Measurements from ENCODE around the gene SETD2.

The SETD2 gene

DNA sequence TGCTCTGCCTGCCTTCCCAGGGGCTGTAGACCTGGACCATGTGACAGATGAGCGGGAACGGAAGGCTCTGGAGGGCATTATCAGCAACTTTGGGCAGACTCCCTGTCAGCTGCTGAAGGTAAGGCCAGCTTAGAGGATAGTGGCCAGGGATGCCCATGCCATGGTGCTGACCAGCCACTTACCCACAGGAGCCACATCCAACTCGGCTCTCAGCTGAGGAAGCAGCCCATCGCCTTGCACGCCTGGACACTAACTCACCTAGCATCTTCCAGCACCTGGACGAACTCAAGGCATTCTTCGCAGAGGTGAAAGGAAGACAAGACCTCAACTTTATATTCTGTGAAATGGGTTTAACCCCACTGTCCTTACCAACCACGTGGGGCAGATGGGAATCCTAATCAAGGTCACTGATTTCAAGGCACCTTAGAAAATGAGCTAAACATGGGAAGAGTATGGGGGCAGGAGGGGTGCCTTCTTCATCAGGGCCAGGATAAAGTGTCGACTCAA, 157.7 kb downstream of the SETD2 start:
- Mint-ChIP-seq H3K36me3 (peaks cover 78% of the 10 kb centered on the region), H3K9me3 (no peaks in the 10 kb centered on the region), H3K4me3 (no peak overlapping the region), H3K4me1 (peaks cover 14% of the 10 kb centered on the region), H3K27ac (peak overlapping the region; percentile 84)
- ATAC-seq, result no peak
- no peak for DNase-seq (ENCODE audit: low spot score in 2 of 2)

DNA sequence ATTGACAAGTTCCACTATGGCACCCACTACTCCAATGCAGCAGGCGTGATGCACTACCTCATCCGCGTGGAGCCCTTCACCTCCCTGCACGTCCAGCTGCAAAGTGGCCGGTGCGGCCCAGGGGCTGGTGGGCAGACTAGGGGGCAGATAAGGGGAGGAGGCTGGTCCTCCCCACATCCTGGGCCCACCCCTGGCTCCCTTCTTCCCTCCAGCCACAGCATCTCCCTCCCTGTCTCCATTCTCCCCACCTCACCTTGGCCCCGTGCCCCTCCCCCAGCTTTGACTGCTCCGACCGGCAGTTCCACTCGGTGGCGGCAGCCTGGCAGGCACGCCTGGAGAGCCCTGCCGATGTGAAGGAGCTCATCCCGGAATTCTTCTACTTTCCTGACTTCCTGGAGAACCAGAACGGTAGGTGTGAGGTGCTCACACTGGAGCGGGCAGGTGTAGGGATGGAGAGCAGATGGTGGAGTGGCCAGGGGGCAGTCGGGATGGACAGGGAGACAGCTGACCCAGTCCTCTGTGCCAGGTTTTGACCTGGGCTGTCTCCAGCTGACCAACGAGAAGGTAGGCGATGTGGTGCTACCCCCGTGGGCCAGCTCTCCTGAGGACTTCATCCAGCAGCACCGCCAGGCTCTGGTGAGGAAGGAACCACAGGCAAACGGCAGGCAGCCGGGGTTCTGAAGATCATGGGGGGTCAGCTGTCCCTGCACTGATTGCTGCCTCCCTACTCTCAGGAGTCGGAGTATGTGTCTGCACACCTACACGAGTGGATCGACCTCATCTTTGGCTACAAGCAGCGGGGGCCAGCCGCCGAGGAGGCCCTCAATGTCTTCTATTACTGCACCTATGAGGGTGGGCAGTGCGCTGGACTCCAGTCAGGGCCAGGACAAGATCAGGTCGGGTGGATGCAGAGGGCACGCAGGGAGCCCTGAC, 158.4 kb downstream of the SETD2 start:
- H3K36me3 Mint-ChIP-seq, result peaks cover 80% of the 10 kb centered on the region
- no peak overlapping the region for H3K4me3 Mint-ChIP-seq
- no peaks in the 10 kb centered on the region for H3K9me3 Mint-ChIP-seq
- ATAC-seq, result no peak
- H3K4me1 Mint-ChIP-seq, result peaks cover 14% of the 10 kb centered on the region
- no peak for DNase-seq (ENCODE audit: low spot score in 2 of 2)
- peak overlapping the region; percentile 84 for H3K27ac Mint-ChIP-seq

DNA sequence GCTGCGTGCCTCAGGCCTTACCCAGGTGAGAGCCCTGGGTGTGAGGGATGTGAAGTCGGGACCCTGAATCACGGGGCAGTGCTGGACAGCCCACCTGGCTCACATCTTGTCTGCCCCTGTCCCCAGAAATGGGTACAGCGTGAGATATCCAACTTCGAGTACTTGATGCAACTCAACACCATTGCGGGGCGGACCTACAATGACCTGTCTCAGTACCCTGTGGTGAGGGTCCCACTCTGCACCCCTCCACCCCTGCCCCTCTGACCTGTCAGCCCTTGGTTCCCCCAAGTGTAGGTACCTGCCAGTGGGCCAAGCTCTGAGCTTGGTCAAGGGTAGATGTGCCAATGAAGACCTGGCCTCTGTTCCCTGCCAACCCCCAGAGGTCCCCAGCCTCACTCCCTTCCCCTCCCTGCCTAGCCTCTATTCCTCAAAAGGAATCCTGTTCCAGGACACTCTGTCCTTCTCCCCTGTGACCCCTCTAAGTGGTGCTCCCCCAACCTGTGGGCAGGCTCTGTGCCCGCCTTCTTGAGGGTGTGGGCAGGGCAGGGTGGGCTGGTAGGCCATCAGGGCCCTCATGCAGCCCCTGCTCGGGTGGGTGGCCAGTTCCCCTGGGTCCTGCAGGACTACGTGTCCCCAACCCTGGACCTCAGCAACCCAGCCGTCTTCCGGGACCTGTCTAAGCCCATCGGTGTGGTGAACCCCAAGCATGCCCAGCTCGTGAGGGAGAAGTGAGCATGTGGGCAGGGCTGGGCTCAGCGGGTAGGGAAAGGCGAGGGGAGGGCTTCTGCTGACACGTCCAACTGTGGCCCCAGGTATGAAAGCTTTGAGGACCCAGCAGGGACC, 159.3 kb downstream of the SETD2 start:
- H3K27ac Mint-ChIP-seq, result peak overlapping the region; percentile 84
- ATAC-seq, result no peak
- H3K4me1 Mint-ChIP-seq, result peaks cover 15% of the 10 kb centered on the region
- H3K36me3 Mint-ChIP-seq, result peaks cover 80% of the 10 kb centered on the region
- no peaks in the 10 kb centered on the region for H3K9me3 Mint-ChIP-seq
- no peak for DNase-seq (ENCODE audit: low spot score in 2 of 2)
- no peak overlapping the region for H3K4me3 Mint-ChIP-seq

DNA sequence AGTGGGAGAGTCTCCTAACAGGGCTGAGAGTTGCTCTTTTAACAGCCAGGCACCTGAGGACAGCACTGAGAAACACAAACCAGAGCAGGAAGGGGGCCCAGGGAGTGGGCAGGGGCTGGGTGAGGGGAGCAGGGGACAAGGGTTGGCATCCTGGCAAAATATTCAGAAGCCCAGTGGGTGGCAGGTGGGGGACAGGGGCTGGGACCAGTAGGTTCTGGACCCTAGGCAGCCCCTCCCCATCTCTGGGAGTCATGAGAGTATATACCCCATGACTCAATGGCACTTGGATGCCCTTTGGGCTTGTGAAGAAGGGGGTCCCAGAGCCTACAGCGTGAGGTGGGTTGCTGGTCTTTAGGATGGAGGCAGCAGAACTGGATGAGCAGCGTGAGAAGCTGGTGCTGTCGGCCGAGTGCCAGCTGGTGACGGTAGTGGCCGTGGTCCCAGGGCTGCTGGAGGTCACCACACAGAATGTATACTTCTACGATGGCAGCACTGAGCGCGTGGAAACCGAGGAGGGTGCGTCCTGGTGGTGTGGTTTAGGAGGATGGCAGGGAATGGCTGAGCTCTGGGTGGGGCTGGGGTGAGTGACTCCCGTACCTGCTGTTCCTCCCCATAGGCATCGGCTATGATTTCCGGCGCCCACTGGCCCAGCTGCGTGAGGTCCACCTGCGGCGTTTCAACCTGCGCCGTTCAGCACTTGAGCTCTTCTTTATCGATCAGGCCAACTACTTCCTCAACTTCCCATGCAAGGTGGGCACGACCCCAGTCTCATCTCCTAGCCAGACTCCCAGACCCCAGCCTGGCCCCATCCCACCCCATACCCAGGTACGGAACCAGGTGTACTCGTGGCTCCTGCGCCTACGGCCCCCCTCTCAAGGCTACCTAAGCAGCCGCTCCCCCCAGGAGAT, 160.2 kb downstream of the SETD2 start:
- Mint-ChIP-seq H3K4me1 (peaks cover 15% of the 10 kb centered on the region), H3K36me3 (peaks cover 87% of the 10 kb centered on the region), H3K27ac (peak overlapping the region; percentile 54), H3K9me3 (no peaks in the 10 kb centered on the region), H3K4me3 (no peak overlapping the region)
- DNase-seq (ENCODE audit: low spot score in 2 of 2) (no peak), ATAC-seq (no peak)

DNA sequence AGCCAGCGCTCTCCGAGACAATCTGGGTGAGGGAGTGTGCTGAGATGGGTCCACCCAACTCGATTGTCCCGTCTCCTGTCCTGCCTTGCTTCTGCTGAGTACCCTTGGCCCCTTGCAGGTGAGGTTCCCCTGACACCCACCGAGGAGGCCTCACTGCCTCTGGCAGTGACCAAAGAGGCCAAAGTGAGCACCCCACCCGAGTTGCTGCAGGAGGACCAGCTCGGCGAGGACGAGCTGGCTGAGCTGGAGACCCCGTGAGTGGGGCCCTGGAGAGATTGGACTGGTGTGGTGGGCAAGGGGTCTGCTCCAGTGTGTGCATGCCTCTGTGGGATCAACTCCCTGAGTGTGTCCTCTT, 160.9 kb downstream of the SETD2 start:
- peaks cover 90% of the 10 kb centered on the region for H3K36me3 Mint-ChIP-seq
- H3K9me3 Mint-ChIP-seq, result no peaks in the 10 kb centered on the region
- H3K4me3 Mint-ChIP-seq, result no peak overlapping the region
- peaks cover 21% of the 10 kb centered on the region for H3K4me1 Mint-ChIP-seq
- no peak for ATAC-seq
- no peak overlapping the region for H3K27ac Mint-ChIP-seq
- DNase-seq (ENCODE audit: low spot score in 2 of 2), result no peak

DNA sequence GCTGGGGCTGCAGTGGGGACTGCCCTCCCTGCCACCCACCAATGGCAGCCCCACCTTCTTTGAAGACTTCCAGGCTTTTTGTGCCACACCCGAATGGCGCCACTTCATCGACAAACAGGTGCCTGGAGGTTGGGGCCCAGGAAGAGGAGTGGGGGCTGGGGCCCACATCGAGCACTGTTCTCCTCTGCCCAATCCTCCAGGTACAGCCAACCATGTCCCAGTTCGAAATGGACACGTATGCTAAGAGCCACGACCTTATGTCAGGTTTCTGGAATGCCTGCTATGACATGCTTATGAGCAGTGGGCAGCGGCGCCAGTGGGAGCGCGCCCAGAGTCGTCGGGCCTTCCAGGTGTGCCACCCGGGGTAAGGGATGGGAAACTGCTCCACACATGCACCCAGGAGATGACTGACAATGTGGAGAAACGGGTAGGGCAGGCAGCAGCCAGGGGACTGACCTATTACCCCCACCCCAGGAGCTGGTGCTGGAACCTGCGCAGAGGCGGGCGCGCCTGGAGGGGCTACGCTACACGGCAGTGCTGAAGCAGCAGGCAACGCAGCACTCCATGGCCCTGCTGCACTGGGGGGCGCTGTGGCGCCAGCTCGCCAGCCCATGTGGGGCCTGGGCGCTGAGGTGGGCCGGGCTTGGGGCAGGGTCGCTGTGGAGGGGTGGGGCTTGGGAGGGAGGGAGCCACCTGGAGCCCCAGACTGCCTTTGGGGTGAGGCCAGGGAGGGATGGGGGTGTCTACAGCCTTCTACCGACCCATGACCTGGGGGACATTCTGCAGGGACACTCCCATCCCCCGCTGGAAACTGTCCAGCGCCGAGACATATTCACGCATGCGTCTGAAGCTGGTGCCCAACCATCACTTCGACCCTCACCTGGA, 161.5 kb downstream of the SETD2 start:
- no peak overlapping the region for H3K27ac Mint-ChIP-seq
- peaks cover 28% of the 10 kb centered on the region for H3K4me1 Mint-ChIP-seq
- no peak overlapping the region for H3K4me3 Mint-ChIP-seq
- H3K36me3 Mint-ChIP-seq, result peaks cover 91% of the 10 kb centered on the region
- no peak for DNase-seq (ENCODE audit: low spot score in 2 of 2)
- ATAC-seq, result no peak
- H3K9me3 Mint-ChIP-seq, result no peaks in the 10 kb centered on the region

DNA sequence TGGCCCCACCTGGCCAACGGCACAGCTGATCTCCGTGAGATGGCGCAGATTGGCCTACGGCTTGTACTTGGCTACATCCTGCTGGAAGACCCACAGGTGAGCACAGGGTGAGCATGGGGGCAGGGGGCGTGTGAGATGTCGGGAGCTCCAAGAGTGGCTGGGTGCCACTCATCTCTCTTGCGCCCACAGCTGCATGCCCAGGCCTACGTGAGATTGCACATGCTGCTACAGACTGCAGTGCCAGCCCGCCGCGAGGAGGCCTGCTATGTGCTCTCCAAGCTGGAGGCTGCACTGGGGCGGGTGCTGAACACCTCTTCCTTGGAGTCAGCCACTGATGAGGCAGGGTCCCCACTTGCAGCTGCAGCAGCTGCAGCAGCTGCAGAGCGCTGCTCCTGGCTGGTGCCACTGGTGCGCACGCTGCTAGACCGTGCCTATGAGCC, 162.2 kb downstream of the SETD2 start:
- H3K4me3 Mint-ChIP-seq, result no peak overlapping the region
- H3K4me1 Mint-ChIP-seq, result peaks cover 34% of the 10 kb centered on the region
- DNase-seq (ENCODE audit: low spot score in 2 of 2) (no peak), ATAC-seq (no peak)
- H3K27ac Mint-ChIP-seq, result no peak overlapping the region
- H3K9me3 Mint-ChIP-seq, result no peaks in the 10 kb centered on the region
- H3K36me3 Mint-ChIP-seq, result peaks cover 93% of the 10 kb centered on the region

DNA sequence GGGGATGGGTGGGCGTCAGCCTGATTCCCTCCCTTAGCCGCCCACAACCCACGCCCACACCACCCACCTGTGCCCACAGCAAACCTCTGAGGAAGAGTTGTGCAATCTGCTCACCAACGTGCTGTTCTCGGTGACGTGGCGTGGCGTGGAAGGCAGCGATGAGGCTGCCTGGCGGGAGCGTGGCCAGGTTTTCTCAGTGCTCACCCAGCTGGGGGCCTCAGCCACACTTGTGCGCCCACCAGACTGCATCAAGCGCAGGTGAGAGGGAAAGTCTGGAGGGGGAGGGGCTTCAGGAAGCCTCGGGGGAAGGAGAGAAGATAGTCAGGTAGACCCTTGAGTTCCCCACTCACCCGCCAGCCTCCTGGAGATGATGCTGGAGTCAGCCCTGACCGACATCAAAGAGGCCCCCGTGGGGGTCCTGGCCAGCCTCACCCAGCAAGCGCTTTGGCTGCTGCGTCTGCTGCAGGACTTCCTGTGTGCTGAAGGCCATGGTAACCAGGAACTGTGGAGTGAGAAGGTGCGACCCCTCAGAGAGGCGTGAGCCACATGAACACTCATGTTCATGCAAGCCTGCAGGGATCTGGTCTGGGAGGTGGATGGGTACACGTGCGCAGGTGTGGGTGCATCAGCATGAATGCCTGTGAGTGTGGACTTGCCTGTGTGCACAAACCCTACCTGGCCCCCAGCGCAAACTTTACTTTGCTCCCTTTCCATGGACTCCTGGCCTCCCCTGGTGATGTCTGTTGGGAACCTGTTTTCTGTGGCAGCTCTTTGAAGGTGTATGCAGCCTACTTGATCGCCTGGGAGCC, 162.8 kb downstream of the SETD2 start:
- H3K36me3 Mint-ChIP-seq, result peaks cover 92% of the 10 kb centered on the region
- H3K4me1 Mint-ChIP-seq, result peaks cover 40% of the 10 kb centered on the region
- no peaks in the 10 kb centered on the region for H3K9me3 Mint-ChIP-seq
- peak overlapping the region; percentile 91 for H3K27ac Mint-ChIP-seq
- no peak overlapping the region for H3K4me3 Mint-ChIP-seq
- ATAC-seq (no peak), DNase-seq (ENCODE audit: low spot score in 2 of 2) (no peak)

DNA sequence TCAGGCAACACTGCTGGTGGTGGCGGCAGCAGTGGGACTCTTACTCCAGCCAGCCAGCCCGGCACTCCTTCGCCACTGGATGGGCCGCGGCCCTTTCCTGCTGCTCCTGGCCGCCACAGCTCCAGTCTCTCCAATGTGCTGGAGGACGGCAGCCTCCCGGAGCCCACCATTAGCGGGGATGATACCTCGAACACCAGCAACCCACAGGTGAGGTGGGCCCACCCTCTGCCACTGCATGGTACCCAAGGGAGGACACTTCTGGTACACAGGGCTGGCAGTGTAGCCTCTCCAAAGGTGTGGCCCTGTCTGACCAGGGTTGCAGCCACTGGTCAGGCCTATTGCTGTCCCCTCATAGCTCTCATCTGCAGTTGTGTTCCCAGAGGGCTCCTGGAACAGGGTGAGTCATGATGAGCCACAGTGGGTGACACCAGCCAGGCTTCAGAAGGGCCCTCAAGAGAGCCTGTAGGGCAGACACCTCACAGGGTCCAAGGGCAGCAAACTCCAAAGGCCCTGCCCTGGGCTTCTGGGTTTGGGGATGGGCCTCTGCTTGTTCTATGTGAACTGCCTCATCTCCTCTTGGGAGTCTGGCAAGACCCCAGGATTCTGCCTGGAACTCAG, 163.6 kb downstream of the SETD2 start:
- H3K27ac Mint-ChIP-seq, result peak overlapping the region; percentile 91
- H3K36me3 Mint-ChIP-seq, result peaks cover 90% of the 10 kb centered on the region
- H3K9me3 Mint-ChIP-seq, result no peaks in the 10 kb centered on the region
- peaks cover 40% of the 10 kb centered on the region for H3K4me1 Mint-ChIP-seq
- no peak overlapping the region for H3K4me3 Mint-ChIP-seq
- DNase-seq (ENCODE audit: low spot score in 2 of 2), result no peak
- peak; percentile 70 for ATAC-seq

DNA sequence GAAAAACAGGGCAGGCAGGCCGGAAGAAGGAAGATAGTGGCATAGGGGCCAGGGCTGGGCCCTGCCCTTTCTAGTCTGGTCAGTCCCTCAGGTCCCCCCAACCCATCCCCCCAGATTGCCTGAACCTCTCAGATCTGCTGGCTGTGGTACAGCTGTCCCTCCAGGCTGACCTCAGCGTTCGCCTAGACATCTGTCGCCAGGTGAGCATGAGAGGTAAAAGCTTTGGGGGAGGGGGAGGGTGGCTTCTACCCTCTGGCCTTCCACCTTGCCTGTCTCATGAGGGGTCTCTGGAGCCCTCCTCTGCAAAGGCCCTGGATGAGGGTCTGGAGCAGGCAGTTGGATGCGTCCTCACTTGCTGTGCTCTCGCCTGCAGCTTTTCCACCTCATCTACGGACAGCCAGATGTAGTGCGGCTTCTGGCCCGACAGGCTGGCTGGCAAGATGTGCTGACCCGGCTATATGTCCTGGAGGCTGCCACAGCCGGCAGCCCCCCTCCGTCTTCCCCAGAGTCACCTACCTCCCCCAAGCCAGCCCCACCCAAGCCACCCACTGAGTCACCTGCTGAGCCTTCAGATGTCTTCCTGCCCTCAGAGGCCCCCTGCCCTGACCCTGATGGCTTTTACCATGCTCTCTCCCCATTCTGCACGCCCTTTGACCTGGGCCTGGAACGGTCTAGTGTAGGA, 164.3 kb downstream of the SETD2 start:
- H3K9me3 Mint-ChIP-seq, result no peaks in the 10 kb centered on the region

DNA sequence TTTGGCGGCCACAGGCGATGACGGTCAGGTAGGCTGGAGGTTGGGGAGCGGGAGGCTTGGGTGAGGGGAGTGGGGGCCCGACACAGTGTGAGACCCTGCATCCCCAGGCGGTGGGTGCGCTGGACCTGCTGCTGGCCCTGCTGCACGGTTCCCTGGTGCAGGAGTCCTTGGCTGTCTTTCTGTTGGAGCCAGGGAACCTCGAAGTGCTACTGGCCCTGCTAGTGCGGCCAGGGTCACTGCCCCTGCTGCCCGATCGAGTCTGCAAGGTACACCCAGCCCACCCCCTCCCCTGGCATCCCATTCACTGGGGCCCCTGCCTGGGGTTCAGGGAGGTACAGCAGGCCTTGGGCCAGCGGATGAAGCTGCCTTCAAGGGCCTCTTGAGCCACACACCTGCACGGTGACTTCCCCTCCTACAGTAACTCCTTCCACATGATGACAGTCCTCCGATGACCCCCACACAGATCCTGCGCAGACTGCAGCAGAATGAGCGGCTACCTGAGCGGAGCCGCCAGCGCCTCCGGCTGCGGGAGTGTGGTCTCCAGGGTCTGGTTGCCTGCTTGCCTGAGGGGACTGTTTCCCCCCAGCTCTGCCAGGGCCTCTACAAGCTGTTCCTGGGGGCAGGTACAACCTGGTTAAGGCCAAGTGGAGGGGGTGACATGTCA, 164.9 kb downstream of the SETD2 start:
- no peak overlapping the region for H3K4me3 Mint-ChIP-seq
- peaks cover 48% of the 10 kb centered on the region for H3K4me1 Mint-ChIP-seq
- ATAC-seq, result no peak
- no peaks in the 10 kb centered on the region for H3K9me3 Mint-ChIP-seq
- no peak for DNase-seq (ENCODE audit: low spot score in 2 of 2)
- peaks cover 84% of the 10 kb centered on the region for H3K36me3 Mint-ChIP-seq
- H3K27ac Mint-ChIP-seq, result peak overlapping the region; percentile 91

More for the DNA sequence above, 164.3 kb downstream of the SETD2 start:
- ATAC-seq (no peak), DNase-seq (ENCODE audit: low spot score in 2 of 2) (no peak)
- Mint-ChIP-seq H3K4me1 (peaks cover 43% of the 10 kb centered on the region), H3K27ac (peak overlapping the region; percentile 91), H3K36me3 (peaks cover 86% of the 10 kb centered on the region), H3K4me3 (no peak overlapping the region)

DNA sequence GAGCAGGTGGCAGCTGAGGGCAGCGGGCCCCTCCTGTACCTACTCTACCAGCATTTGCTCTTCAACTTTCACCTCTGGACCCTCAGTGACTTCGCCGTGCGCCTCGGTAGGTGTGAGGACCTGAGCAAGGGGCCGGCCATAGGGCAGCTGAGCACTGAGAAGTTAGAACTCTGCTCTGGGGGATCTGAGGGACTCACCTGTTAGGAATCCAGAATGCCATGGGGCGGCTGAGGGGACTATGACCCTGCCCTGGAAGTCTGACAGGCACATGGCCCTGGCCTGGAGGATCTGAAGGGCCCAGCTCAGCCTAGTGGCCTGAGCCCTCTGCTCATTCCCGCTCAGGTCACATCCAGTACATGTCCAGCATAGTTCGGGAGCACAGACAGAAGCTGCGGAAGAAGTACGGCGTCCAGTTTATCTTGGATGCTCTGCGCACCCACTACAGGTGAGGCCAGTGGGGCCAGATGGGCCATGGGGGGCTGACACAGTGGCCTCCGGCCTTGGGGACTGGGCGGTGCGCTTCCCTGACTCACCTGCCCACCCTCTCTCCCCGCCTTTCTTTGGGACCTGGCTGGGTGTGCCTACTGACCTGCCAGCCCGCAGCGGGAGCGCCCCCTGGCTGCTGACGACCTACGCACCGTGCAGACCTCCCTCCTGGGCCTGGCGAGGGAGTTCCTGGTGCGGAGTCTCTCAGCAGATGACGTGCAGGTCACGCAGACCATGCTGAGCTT, 165.6 kb downstream of the SETD2 start:
- DNase-seq (ENCODE audit: low spot score in 2 of 2) (peak; percentile 60 to 83), ATAC-seq (peak; percentile 67)
- Mint-ChIP-seq H3K4me3 (no peak overlapping the region), H3K36me3 (peaks cover 78% of the 10 kb centered on the region), H3K4me1 (peaks cover 48% of the 10 kb centered on the region), H3K9me3 (no peaks in the 10 kb centered on the region), H3K27ac (peak overlapping the region; percentile 91)
